ENCODE measurements around the gene GSTM5. TPM values are rescaled to one million over a fixed set of nuclear protein-coding genes. Genes with fewer than 3 reads are reported as not detected.

Gene GSTM5
- total RNA-seq, 1 experiment from 2014 or later, result not detected

Other genes with a start within 250 kb of the GSTM5 start
- gene SYPL2, start 245.7 kb upstream of the GSTM5 start, total RNA-seq (2014; rRNA removed; shearing (Covaris generic)), result 1.1 and 4.4 TPM in 2 replicates
- 9.6 and 9.9 TPM in 2 replicates for gene ATXN7L2, start 228.3 kb upstream of the GSTM5 start, total RNA-seq (2014; rRNA removed; shearing (Covaris generic))
- 3.1 and 4.2 TPM in 2 replicates for gene CYB561D1, start 218.2 kb upstream of the GSTM5 start, total RNA-seq (2014; rRNA removed; shearing (Covaris generic))
- 1.1 and 1.9 TPM in 2 replicates for gene AMIGO1, start 202.5 kb upstream of the GSTM5 start, total RNA-seq (2014; rRNA removed; shearing (Covaris generic))
- gene GPR61, start 172.4 kb upstream of the GSTM5 start, total RNA-seq (2014; rRNA removed; shearing (Covaris generic)), result 0.17 TPM in 1 of 2 replicates, not detected in the other
- 13.3 and 14.6 TPM in 2 replicates for gene GNAI3, start 163.6 kb upstream of the GSTM5 start, total RNA-seq (2014; rRNA removed; shearing (Covaris generic))
- gene GNAT2, start 92.6 kb upstream of the GSTM5 start, total RNA-seq (2014; rRNA removed; shearing (Covaris generic)), result not detected in 2 replicates
- gene AMPD2, start 92.4 kb upstream of the GSTM5 start, total RNA-seq (2014; rRNA removed; shearing (Covaris generic)), result 78.0 and 83.7 TPM in 2 replicates
- 31.2 and 43.2 TPM in 2 replicates for gene GSTM4, start 56.2 kb upstream of the GSTM5 start, total RNA-seq (2014; rRNA removed; shearing (Covaris generic))
- 10.8 and 17.7 TPM in 2 replicates for gene GSTM2, start 44.2 kb upstream of the GSTM5 start, total RNA-seq (2014; rRNA removed; shearing (Covaris generic))
- gene GSTM1, start 24.4 kb upstream of the GSTM5 start, total RNA-seq (2014; rRNA removed; shearing (Covaris generic)), result not detected in 2 replicates
- gene GSTM3, start 28.8 kb downstream of the GSTM5 start, total RNA-seq (2014; rRNA removed; shearing (Covaris generic)), result 24.7 and 27.3 TPM in 2 replicates
- not detected in 2 replicates for gene EPS8L3, start 51.7 kb downstream of the GSTM5 start, total RNA-seq (2014; rRNA removed; shearing (Covaris generic))
- gene CSF1, start 198.6 kb downstream of the GSTM5 start, total RNA-seq (2014; rRNA removed; shearing (Covaris generic)), result 5.5 and 6.9 TPM in 2 replicates